ENCODE measurements around the gene GATA6.

- TF ChIP-seq EZH2phosphoT487 (IDR thresholded peaks at IDR 0.05; ENCODE audit: insufficient read depth, low read depth): no peak
- TF ChIP-seq EZH2 (IDR thresholded peaks at IDR 0.05; ENCODE audit: insufficient read depth, poor library complexity, severe bottlenecking): no peak
Observed at GRCh38 chr18:22238036-22238435, 68.6 kb downstream of the GATA6 start.

Measured in GM23248 (cell line).